Prostate gland (tissue), 2 donors: ENCODE measurements around the gene PLIN5.

Experiments used
- CTCF ChIP-seq, 4 experiments: fragments of 200-600 bp in 2 of 4; fragments of 450-650 bp in 2 of 4; sonication (generic) in 2 of 4; IDR thresholded peaks; 1 replicate in 3 of 4; 2 replicates in 1 of 4; pipeline ENCODE4 v1.5.1; 2016 to 2019; ENCODE audit warnings: antibody characterized with exemption in 4 of 4, mild to moderate bottlenecking in 2 of 4, moderate library complexity in 2 of 4
- POLR2A ChIP-seq: fragments of 450-650 bp; IDR thresholded peaks from one replicate; pipeline ENCODE4 v1.6.1; 2016; ENCODE audit warnings: antibody characterized with exemption, mild to moderate bottlenecking
- POLR2AphosphoS5 ChIP-seq: sonication (generic); formaldehyde crosslinking; IDR thresholded peaks from one replicate; pipeline ENCODE4 v1.6.1; 2017; ENCODE audit warnings: antibody characterized with exemption

DNA sequence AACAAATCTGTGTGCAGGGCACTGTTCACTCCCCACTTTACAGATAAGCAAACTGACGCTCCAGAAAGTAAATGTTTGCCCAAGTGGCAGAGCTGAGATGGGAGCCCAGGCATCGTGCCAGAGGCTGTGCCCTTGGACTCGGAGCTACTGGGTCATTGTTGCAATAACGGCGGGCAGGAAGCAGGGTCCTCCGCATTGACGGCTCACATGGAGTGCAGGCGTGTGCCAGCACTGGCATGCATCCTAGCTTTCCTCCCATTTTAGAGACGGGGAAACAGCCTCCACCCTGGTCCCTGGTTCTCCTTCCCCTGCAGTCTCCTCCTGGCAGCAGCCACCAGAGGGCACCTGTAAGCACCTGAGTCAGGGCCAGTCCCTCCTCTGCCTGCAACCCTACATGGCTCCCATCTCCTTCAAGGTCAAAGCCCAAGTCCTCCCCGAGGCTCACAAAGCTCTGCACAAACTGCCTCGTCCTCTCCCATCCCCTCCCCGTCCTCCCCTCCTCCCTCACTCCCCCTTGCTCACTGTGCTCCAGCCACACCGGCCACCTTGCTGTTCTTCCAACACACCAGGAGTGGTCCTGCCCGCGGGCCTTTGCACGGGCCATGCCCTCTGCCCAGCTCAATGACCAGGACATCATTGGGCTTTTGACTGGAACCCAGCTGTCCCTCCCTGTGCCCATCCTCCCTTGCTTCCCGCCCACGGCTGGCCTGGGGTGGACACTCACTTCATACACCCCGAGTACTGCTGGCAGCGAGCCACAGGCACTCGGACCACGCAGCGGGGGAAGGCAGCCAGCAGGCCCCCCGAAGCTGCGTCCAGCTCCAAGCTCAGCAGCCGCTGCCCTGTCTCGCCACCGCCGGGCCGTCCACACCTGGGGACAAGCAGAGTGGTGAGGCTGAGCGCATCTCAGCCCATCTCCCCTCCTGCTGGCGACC is 12.5 kb upstream of the PLIN5 start:
- no peak for TF ChIP-seq POLR2AphosphoS5
- no peak for TF ChIP-seq CTCF (IDR thresholded peaks at IDR 0.05)
- no peak for TF ChIP-seq POLR2A
